HL-60 (cell line): Measurements from ENCODE around the gene CHAF1A.

ENCODE experiments used
- DNase-seq, 2 experiments: peaks; one replicate each; pipeline ENCODE4 v3.0.0-alpha.2; 2010 to 2020; ENCODE audit warnings: low read depth in 1 of 2, low spot score in 1 of 2
- H3K27ac ChIP-seq: fragments of 250-450 bp; sonication (Bioruptor Pico); replicated peaks from 2 replicates; pipeline ENCODE4 v1.5.1; 2020; ENCODE audit warnings: mild to moderate bottlenecking, moderate library complexity
- H3K27me3 ChIP-seq: fragments of 250-450 bp; sonication (Bioruptor Pico); 2 replicates; pipeline ENCODE4 v1.5.1; 2021; ENCODE audit warnings: mild to moderate bottlenecking, moderate library complexity; ENCODE audit not compliant: insufficient read depth, poor library complexity, severe bottlenecking
- H3K4me3 ChIP-seq: replicated peaks from 2 replicates; pipeline ENCODE4 v1.5.1; 2011; ENCODE audit warnings: mild to moderate bottlenecking, control low read depth, low read length; ENCODE audit not compliant: insufficient read depth
- CTCF ChIP-seq: IDR thresholded peaks from one replicate; pipeline ENCODE4 v1.5.1; 2011; ENCODE audit warnings: low read length, control low read depth, inconsistent platforms; ENCODE audit not compliant: insufficient read depth
- GABPA ChIP-seq: IDR thresholded peaks from 2 replicates; pipeline ENCODE4 v1.6.1; 2012; ENCODE audit warnings: low read depth
- POLR2AphosphoS5 ChIP-seq: IDR thresholded peaks from 2 replicates; pipeline ENCODE4 v1.6.1; 2012; ENCODE audit warnings: low read depth
- REST ChIP-seq: IDR thresholded peaks from 2 replicates; pipeline ENCODE4 v1.6.1; 2012; ENCODE audit warnings: low read depth; ENCODE audit not compliant: insufficient replicate concordance
- SPI1 ChIP-seq: IDR thresholded peaks from 2 replicates; pipeline ENCODE4 v1.6.1; 2012; ENCODE audit warnings: low read depth, mild to moderate bottlenecking, borderline replicate concordance

Gene CHAF1A

GRCh38 chr19:4428326-4428975, 26.0 kb downstream of the CHAF1A start:
- Histone ChIP-seq H3K27me3 (no peaks in the 10 kb centered on the region), H3K4me3 (no peak overlapping the region), H3K27ac (no peak overlapping the region)
- DNase-seq, result no peak
- no peak for TF ChIP-seq CTCF
- TF ChIP-seq SPI1, result no peak
- TF ChIP-seq REST, result no peak
- TF ChIP-seq GABPA, result no peak
- TF ChIP-seq POLR2AphosphoS5, result no peak

- Histone ChIP-seq H3K27me3 (no peaks in the 10 kb centered on the region), H3K4me3 (no peak overlapping the region), H3K27ac (no peak overlapping the region)
- TF ChIP-seq CTCF (no peak), POLR2AphosphoS5 (no peak), REST (no peak), SPI1 (no peak), GABPA (no peak)
- no peak for DNase-seq
Measured at GRCh38 chr19:4429256-4429655, 26.8 kb downstream of the CHAF1A start.

GRCh38 chr19:4429771-4430171, 27.3 kb downstream of the CHAF1A start:
- DNase-seq, result no peak
- Histone ChIP-seq H3K27ac (no peak overlapping the region), H3K4me3 (no peak overlapping the region), H3K27me3 (no peaks in the 10 kb centered on the region)
- TF ChIP-seq CTCF, result no peak
- TF ChIP-seq GABPA, result no peak
- no peak for TF ChIP-seq POLR2AphosphoS5
- TF ChIP-seq REST, result no peak
- no peak for TF ChIP-seq SPI1
